Vagina (tissue), 2 donors: ENCODE results near the gene HES1. TPM values are rescaled to one million over a fixed set of nuclear protein-coding genes. Genes with fewer than 3 reads are reported as not detected.

Experiments
- DNase-seq, 2 donors: peaks; one replicate each; pipeline ENCODE4 v3.0.0-alpha.2; 2017; ENCODE audit errors: extremely low spot score in 2 of 2
- H3K27ac ChIP-seq: fragments of 200-600 bp; sonication (generic); one replicate; pipeline ENCODE4 v1.5.1; 2019
- H3K27me3 ChIP-seq: fragments of 200-600 bp; sonication (generic); one replicate; pipeline ENCODE4 v1.5.1; 2019
- H3K36me3 ChIP-seq, 2 donors: fragments of 200-600 bp; sonication (generic); one replicate each; pipeline ENCODE4 v1.5.1; 2017 to 2019
- H3K4me1 ChIP-seq: fragments of 200-600 bp; sonication (generic); one replicate; pipeline ENCODE4 v1.5.1; 2019
- H3K4me3 ChIP-seq, 2 donors: fragments of 200-600 bp; sonication (generic); 1 replicate in 1 of 2; 2 replicates in 1 of 2; pipeline ENCODE4 v1.5.1; 2016 to 2019
- H3K9me3 ChIP-seq: fragments of 200-600 bp; sonication (generic); one replicate; pipeline ENCODE4 v1.5.1; 2019
- CTCF ChIP-seq, 3 experiments: fragments of 450-650 bp in 2 of 3; fragments of 200-600 bp in 1 of 3; sonication (generic) in 1 of 3; IDR thresholded peaks; one replicate each; pipeline ENCODE4 v1.5.1; 2017 to 2019; ENCODE audit warnings: antibody characterized with exemption in 3 of 3, mild to moderate bottlenecking in 2 of 3, moderate library complexity in 2 of 3
- POLR2A ChIP-seq, 2 donors: fragments of 450-650 bp; IDR thresholded peaks; one replicate each; pipeline ENCODE4 v1.6.1; 2017; ENCODE audit warnings: antibody characterized with exemption in 2 of 2, mild to moderate bottlenecking in 2 of 2, moderate library complexity in 2 of 2
- POLR2AphosphoS5 ChIP-seq, 2 donors: sonication (generic); formaldehyde crosslinking; IDR thresholded peaks; one replicate each; pipeline ENCODE4 v1.9.0; 2017; ENCODE audit warnings: antibody characterized with exemption in 2 of 2, mild to moderate bottlenecking in 2 of 2, low read depth in 1 of 2; ENCODE audit not compliant: insufficient read depth in 1 of 2
- intact Hi-C: fragments of 100-400 bp; cut with DNase I; formaldehyde crosslinking; loops from one replicate; pipeline ENCODE4 v1.15.1; 2023
- total RNA-seq: library from RNA; depleted of rRNA; stranded (reverse); fragments of >200 nt; gene quantifications from one replicate; pipeline ENCODE4 v1.2.3, GENCODE V29; 2016

The HES1 gene
- total RNA-seq, 1 donor from 2014 or later: 191 TPM

GRCh38 chr3:194164861-194165260 lies 28.9 kb downstream of the HES1 start:
- intact Hi-C loops: no loop called here
- no peaks in the 10 kb centered on the region for H3K36me3 ChIP-seq
- H3K4me1 ChIP-seq: peaks cover 16% of the 10 kb centered on the region
- H3K27ac ChIP-seq: no peak overlapping the region
- DNase-seq: no peak
- H3K4me3 ChIP-seq: no peak overlapping the region
- TF ChIP-seq CTCF (IDR thresholded peaks at IDR 0.05) (no peak), POLR2A (IDR thresholded peaks at IDR 0.05) (no peak), POLR2AphosphoS5 (IDR thresholded peaks at IDR 0.05; ENCODE audit: insufficient read depth in 1 of 2, low read depth in 1 of 2) (no peak)
- H3K27me3 ChIP-seq: no peaks in the 10 kb centered on the region
- no peaks in the 10 kb centered on the region for H3K9me3 ChIP-seq

- DNase-seq: no peak
- H3K27ac ChIP-seq: no peak overlapping the region
- peaks cover 11% of the 10 kb centered on the region for H3K4me1 ChIP-seq
- no peaks in the 10 kb centered on the region for H3K36me3 ChIP-seq
- TF ChIP-seq POLR2AphosphoS5 (IDR thresholded peaks at IDR 0.05; ENCODE audit: insufficient read depth in 1 of 2, low read depth in 1 of 2): no peak
- no peak for TF ChIP-seq CTCF (IDR thresholded peaks at IDR 0.05)
- TF ChIP-seq POLR2A (IDR thresholded peaks at IDR 0.05): no peak
- no peaks in the 10 kb centered on the region for H3K27me3 ChIP-seq
- H3K4me3 ChIP-seq: no peak overlapping the region
- H3K9me3 ChIP-seq: no peaks in the 10 kb centered on the region
- intact Hi-C loops: no loop called here
Measured at GRCh38 chr3:194165271-194166018, 29.5 kb downstream of the HES1 start.

- Histone ChIP-seq H3K4me3 (no peak overlapping the region), H3K27me3 (no peaks in the 10 kb centered on the region), H3K36me3 (no peaks in the 10 kb centered on the region), H3K4me1 (peaks cover 10% of the 10 kb centered on the region), H3K9me3 (no peaks in the 10 kb centered on the region), H3K27ac (no peak overlapping the region)
- no peak for TF ChIP-seq POLR2A (IDR thresholded peaks at IDR 0.05)
- no peak for TF ChIP-seq CTCF (IDR thresholded peaks at IDR 0.05)
- no peak for TF ChIP-seq POLR2AphosphoS5 (IDR thresholded peaks at IDR 0.05; ENCODE audit: insufficient read depth in 1 of 2, low read depth in 1 of 2)
- intact Hi-C loops: no loop called here
- no peak for DNase-seq
Measured at GRCh38 chr3:194166682-194167479, 30.9 kb downstream of the HES1 start.

GRCh38 chr3:194167480-194168282 lies 31.7 kb downstream of the HES1 start:
- H3K36me3 ChIP-seq: no peaks in the 10 kb centered on the region
- intact Hi-C loops: no loop called here
- H3K4me1 ChIP-seq: peaks cover 10% of the 10 kb centered on the region
- no peaks in the 10 kb centered on the region for H3K9me3 ChIP-seq
- no peak overlapping the region for H3K4me3 ChIP-seq
- no peak overlapping the region for H3K27ac ChIP-seq
- DNase-seq: no peak
- H3K27me3 ChIP-seq: no peaks in the 10 kb centered on the region
- TF ChIP-seq POLR2A (IDR thresholded peaks at IDR 0.05): no peak
- no peak for TF ChIP-seq POLR2AphosphoS5 (IDR thresholded peaks at IDR 0.05; ENCODE audit: insufficient read depth in 1 of 2, low read depth in 1 of 2)
- no peak for TF ChIP-seq CTCF (IDR thresholded peaks at IDR 0.05)
